ENCODE data around the gene RSPRY1.

RSPRY1 gene

GRCh38 chr16:57224651-57225335 is 38.7 kb downstream of the RSPRY1 start:
- no peak for DNase-seq (ENCODE audit: low read depth)

- DNase-seq (ENCODE audit: low read depth) = no peak
Measured at GRCh38 chr16:57225978-57226377, 39.8 kb downstream of the RSPRY1 start.

- no peak for DNase-seq (ENCODE audit: low read depth)
Measured at GRCh38 chr16:57226701-57227621, 40.8 kb downstream of the RSPRY1 start.

- DNase-seq (ENCODE audit: low read depth) = no peak
Measured at GRCh38 chr16:57229079-57229478, 43.0 kb downstream of the RSPRY1 start.

DNA sequence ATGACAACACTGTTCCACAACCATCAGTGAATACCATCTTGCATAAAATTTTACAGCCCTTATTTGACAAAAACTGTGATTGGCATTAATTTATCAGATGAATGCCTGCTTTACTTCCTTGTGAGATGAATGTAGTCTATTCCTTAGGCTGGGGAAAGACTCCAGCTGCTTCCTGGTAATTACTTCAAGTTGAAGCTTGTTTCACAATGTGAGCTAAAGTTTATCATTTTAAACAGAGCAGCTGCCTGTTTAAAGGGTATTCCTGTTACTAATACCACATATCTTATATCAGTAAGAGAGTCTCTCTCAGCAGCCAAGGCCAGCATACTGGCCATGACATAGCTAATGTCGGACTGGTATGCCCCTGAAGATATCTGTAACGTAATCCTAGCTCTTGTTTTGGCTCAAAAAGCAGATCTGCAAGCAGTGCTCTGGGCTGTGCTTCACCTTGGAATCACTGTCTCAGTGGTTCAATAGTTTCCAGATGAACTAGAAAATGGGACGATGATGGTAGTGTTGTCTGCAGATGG is 45.8 kb downstream of the RSPRY1 start:
- DNase-seq (ENCODE audit: low read depth) = no peak

GRCh38 chr16:57233944-57234706 is 48.0 kb downstream of the RSPRY1 start:
- DNase-seq (ENCODE audit: low read depth) = no peak

- no peak for DNase-seq (ENCODE audit: low read depth)
Measured at GRCh38 chr16:57234707-57235092, 48.6 kb downstream of the RSPRY1 start.

GRCh38 chr16:57235128-57236021 is 49.2 kb downstream of the RSPRY1 start:
- no peak for DNase-seq (ENCODE audit: low read depth)

DNA sequence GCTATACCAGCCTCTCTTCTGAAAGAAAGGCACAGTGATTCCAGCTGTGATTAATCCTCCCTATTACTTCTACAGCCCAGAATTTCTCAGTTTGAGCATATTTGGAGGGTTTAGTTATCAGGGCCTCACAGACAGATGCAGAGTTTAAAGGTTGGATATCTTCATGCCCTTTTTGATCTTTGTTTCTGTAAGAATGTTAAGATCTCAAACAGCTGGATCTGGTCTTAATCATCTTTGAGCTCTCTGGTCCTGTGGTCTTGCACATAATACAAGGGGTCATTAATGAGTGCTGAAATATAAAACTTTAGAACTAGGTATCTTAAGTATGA is 49.9 kb downstream of the RSPRY1 start:
- no peak for DNase-seq (ENCODE audit: low read depth)

DNA sequence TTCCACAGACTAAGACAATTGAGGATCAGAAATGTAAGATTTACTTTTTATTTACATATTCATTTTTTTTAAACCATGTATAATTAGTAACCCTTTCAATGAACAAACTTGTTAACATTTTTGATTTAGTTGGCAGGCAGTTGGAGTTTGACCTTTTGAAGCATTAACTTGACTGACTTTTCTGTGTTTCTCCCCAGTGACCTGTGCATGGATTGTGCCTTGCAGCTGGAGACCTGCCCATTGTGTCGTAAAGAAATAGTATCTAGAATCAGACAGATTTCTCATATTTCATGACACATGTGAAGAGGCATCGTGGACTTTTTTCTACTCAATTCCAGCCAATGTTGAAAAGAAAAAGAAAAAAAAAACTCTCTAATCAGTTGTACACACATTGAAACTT is 52.6 kb downstream of the RSPRY1 start:
- no peak for DNase-seq (ENCODE audit: low read depth)

- no peak for DNase-seq (ENCODE audit: low read depth)
Measured at GRCh38 chr16:57239107-57239506, 53.0 kb downstream of the RSPRY1 start.

GRCh38 chr16:57240851-57241250 is 54.7 kb downstream of the RSPRY1 start:
- no peak for DNase-seq (ENCODE audit: low read depth)

- DNase-seq (ENCODE audit: low read depth) = no peak
Measured at GRCh38 chr16:57242650-57243049, 56.5 kb downstream of the RSPRY1 start.

GRCh38 chr16:57244463-57244766 is 58.3 kb downstream of the RSPRY1 start:
- no peak for DNase-seq (ENCODE audit: low read depth)

DNA sequence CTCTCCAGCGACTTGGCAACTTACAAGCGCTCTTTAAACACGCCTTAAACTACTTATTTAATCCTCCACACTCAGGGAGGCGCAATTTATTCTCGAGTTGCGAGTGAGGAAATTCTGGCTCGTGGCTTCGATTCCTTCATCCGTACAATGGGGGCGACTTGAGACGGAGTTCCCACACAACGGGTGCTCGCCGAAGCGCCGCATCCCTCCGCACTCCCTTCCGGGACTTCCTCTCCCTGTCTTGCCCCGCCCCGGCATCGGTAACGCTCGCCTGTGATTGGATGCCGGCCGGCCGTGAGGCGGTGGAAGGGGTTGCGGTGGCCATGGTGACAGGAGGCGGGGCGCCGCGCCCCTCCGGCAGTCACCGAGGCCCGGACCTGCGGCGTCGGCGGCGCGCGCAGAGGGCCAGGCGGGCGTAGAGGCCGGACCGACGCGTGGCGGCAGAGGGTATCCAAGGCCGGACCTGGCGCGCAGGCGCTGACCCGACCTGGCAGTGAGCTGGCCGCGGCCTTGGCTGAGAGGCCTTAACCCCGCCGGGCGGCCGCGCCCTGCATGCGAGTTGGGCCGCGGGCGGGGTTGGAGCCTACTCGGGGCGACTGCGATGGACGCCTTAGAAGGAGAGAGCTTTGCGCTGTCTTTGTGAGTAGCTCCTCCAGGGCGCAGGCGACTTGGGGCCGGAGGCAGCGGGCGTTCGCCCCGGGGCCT is 58.8 kb downstream of the RSPRY1 start, which contains the start of gene ARL2BP:
ARL2BP (plus strand) TSS at position 493 of the 705 bp plus-strand sequence; CDS start at position 602, 109 bp downstream.
- peak; percentile 91 for DNase-seq (ENCODE audit: low read depth)

DNA sequence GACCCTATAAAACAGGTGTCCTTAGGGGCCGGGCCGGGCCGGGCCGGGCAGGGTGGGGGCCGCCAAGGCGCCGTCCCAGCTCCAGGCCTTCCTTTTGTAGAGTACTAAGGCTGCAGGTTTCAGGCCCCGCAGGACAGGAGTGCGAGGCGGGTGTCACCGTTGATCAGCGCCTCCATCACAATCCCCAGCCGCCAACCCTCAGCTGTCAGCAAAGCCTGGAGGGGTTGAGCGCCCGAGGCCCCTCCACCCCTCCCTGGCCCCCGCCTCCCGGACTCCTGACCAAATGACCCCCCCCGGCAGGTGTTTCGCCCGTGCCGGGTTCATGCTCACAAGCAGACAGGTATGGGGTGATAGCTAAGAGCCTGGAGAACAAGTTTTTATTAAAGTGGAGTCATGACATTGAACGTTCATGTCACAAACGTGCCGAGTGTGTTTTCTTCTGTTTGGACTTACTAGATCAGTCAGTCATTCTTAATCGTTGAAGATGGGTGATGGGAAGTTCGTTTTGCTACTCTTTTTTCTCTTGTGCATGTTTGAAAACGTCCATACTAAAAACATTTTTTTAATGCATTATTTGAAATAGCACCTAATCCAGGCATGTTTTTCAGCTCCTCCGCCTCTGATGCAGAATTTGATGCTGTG is 59.5 kb downstream of the RSPRY1 start:
- no peak for DNase-seq (ENCODE audit: low read depth)

DNA sequence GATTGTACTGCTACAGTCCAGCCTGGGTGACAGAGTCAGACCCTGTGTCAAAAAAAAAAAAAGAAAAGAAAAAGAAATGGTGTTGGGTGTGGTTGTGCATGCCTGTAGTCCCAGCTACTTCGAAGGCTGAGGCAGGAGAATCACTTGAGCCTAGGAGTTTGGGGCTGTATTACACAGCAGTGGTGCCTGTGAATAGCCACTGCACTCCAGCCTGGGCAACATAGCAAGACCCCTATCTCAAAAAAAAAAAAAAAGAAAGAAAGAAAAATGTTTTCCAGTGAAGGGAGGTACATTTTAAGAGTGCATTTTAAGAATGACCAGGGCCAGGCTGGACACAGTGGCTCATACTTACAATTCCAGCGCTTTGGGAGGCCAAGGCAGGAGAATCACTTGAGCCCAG is 65.2 kb downstream of the RSPRY1 start:
- DNase-seq (ENCODE audit: low read depth) = no peak

DNA sequence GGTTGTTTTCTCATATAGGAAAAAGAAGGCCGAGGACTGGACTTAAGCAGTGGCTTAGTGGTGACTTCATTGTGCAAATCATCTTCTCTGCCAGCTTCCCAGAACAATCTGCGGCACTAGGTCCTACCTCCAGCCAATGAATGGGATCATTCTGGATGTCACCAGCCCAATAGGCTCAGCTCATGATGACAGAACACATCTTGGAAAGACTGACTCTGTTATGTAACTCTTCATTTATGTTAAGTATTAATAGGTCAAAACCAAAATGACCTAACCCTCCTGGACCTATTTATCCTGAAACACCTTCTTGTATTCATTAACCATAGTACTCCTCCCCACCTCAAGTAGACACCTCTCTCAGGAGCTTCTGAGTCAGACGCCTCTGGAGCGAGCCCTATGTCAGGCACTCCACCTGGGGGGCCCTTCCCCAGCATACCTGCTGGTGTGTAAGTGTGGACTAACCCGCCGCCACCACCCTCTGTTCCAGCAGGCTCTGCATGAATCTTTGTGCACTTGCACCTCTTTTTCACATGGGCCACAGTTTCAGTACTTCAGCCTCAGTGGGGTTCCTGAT is 66.1 kb downstream of the RSPRY1 start:
- no peak for DNase-seq (ENCODE audit: low read depth)

DNA sequence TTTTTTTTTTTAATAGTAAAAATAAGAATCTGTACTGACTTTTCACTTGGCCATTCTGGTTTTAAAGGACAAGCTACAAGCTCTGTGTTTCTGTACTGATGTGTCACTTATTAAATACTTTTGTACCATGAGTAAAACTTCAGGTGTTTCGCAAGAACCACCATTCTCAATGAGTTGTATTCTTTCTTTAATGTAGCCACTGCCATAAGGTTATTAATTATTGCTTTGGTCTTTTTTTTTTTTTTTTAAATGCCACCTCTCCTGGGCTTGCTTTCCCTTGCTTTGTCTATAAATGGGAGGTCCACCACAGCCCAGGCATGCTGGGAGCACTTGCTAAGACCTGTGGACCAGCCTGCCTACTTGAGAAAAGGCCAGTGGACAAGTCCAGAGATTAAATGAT is 67.3 kb downstream of the RSPRY1 start:
- DNase-seq (ENCODE audit: low read depth) = no peak
